OCI-LY1 (cell line): Measurements from ENCODE around the gene AP2M1.

ENCODE experiments used
- H2AFZ ChIP-seq: fragments of 200-600 bp; sonication (generic), shearing (Covaris generic); 2 replicates; pipeline ENCODE4 v1.6.0; 2014; ENCODE audit warnings: antibody characterized with exemption, mild to moderate bottlenecking, low read length
- H3F3A ChIP-seq: fragments of 200-600 bp; sonication (generic), shearing (Covaris generic); 2 replicates; pipeline ENCODE4 v1.6.0; 2014; ENCODE audit warnings: mild to moderate bottlenecking, antibody characterized with exemption, low read length, moderate library complexity; ENCODE audit not compliant: insufficient read depth
- H3K27ac ChIP-seq: fragments of 200-600 bp; sonication (generic); 2 replicates; pipeline ENCODE4 v1.5.1; 2014; ENCODE audit warnings: low read length, mixed run types, mild to moderate bottlenecking, low read depth; ENCODE audit not compliant: poor library complexity, severe bottlenecking
- H3K27me3 ChIP-seq: fragments of 200-600 bp; sonication (generic); 2 replicates; pipeline ENCODE4 v1.6.0; 2014; ENCODE audit warnings: antibody characterized with exemption, mild to moderate bottlenecking, low read length, moderate library complexity; ENCODE audit not compliant: insufficient read depth
- H3K36me3 ChIP-seq: fragments of 200-600 bp; sonication (generic); 2 replicates; pipeline ENCODE4 v1.6.1; 2014; ENCODE audit warnings: mild to moderate bottlenecking, antibody characterized with exemption, low read length, moderate library complexity, mixed read lengths; ENCODE audit not compliant: insufficient read depth
- H3K4me1 ChIP-seq: fragments of 200-600 bp; sonication (generic); 2 replicates; pipeline ENCODE4 v1.5.1; 2014; ENCODE audit warnings: mild to moderate bottlenecking, low read length, moderate library complexity; ENCODE audit not compliant: insufficient read depth, severe bottlenecking
- H3K4me2 ChIP-seq: fragments of 200-600 bp; sonication (generic), shearing (Covaris generic); 2 replicates; pipeline ENCODE4 v1.6.1; 2014; ENCODE audit warnings: low read length
- H3K4me3 ChIP-seq: fragments of 200-600 bp; sonication (generic); 2 replicates; pipeline ENCODE4 v1.5.1; 2014; ENCODE audit warnings: low read length, low read depth, mild to moderate bottlenecking, mixed read lengths; ENCODE audit not compliant: poor library complexity, severe bottlenecking
- H3K79me2 ChIP-seq: fragments of 200-600 bp; shearing (Covaris generic); 2 replicates; pipeline ENCODE4 v1.6.1; 2016; ENCODE audit warnings: mixed run types, low read length, mixed read lengths; ENCODE audit not compliant: insufficient read depth
- H3K9ac ChIP-seq: fragments of 200-600 bp; sonication (generic), shearing (Covaris generic); 2 replicates; pipeline ENCODE4 v1.6.1; 2014; ENCODE audit warnings: mild to moderate bottlenecking, low read length, mixed read lengths
- H3K9me2 ChIP-seq: fragments of 200-600 bp; sonication (generic), shearing (Covaris generic); 2 replicates; pipeline ENCODE4 v1.6.1; 2014; ENCODE audit warnings: low read depth, mild to moderate bottlenecking, low read length, mixed read lengths
- H3K9me3 ChIP-seq: fragments of 200-600 bp; shearing (Covaris generic); 2 replicates; pipeline ENCODE4 v1.6.1; 2014; ENCODE audit warnings: low read length, mixed read lengths
- H4K20me1 ChIP-seq: fragments of 200-600 bp; sonication (generic), shearing (Covaris generic); 2 replicates; pipeline ENCODE4 v1.6.0; 2016; ENCODE audit warnings: mild to moderate bottlenecking, low read length; ENCODE audit not compliant: insufficient read depth
- EZH2 ChIP-seq: fragments of 200-600 bp; sonication (generic), shearing (Covaris generic); IDR thresholded peaks from 2 replicates; pipeline ENCODE4 v1.8.0; 2017; ENCODE audit warnings: borderline replicate concordance, mixed run types, mild to moderate bottlenecking, antibody characterized with exemption, low read length, moderate library complexity, mixed read lengths
- TF ChIP-seq, protein P1 (sequence below): fragments of 200-600 bp; sonication (generic), shearing (Covaris generic); IDR thresholded peaks from 2 replicates; pipeline ENCODE4 v1.5.1; 2017; ENCODE audit warnings: mild to moderate bottlenecking, antibody characterized with exemption, low read length, moderate library complexity, mixed read lengths

AP2M1 gene

DNA sequence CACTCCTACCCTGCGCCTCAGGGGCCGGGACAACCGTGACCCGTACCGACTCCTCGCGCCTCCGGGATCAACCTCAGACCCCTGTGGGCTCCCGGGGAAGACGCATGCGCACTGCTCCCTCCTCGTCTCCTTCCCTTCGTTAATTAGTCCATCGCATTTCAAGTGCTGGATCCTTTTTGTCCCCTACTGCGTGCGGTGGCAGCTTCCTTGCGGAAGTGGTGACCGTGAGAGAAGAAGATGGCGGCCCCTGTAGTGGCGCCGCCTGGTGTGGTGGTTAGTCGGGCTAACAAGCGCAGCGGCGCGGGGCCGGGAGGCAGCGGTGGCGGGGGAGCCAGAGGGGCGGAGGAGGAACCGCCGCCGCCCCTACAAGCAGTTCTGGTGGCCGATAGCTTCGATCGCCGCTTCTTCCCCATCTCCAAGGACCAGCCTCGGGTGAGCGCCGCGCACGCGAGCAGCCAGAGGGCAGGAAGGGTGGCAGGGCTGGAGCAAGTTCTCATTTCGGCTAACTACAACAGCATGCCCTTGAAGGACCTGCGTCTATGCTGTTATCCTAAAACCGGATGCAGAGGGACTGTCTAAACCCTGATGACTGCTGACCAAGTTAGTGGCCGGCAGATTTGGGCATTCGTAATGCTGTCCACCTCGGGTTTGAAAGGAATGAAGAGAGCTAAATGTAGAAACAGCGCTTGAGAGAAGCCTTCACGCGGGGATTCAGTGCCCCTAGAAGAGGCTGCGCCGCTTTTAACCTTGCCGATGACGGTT is 39.3 kb upstream of the AP2M1 start, which contains the start of gene EIF2B5:
Gene EIF2B5, plus strand, starts transcription at position 210 of the 762 bp plus-strand sequence. Its CDS starts 28 bp downstream, at position 238.
- peak within 1 kb of the TSS; percentile 82 for H3K4me2 ChIP-seq
- no peaks in the 10 kb centered on the region for H4K20me1 ChIP-seq
- no peaks in the 10 kb centered on the region for H3K9me2 ChIP-seq
- no peak for TF ChIP-seq EZH2
- TF ChIP-seq, protein P1, sequence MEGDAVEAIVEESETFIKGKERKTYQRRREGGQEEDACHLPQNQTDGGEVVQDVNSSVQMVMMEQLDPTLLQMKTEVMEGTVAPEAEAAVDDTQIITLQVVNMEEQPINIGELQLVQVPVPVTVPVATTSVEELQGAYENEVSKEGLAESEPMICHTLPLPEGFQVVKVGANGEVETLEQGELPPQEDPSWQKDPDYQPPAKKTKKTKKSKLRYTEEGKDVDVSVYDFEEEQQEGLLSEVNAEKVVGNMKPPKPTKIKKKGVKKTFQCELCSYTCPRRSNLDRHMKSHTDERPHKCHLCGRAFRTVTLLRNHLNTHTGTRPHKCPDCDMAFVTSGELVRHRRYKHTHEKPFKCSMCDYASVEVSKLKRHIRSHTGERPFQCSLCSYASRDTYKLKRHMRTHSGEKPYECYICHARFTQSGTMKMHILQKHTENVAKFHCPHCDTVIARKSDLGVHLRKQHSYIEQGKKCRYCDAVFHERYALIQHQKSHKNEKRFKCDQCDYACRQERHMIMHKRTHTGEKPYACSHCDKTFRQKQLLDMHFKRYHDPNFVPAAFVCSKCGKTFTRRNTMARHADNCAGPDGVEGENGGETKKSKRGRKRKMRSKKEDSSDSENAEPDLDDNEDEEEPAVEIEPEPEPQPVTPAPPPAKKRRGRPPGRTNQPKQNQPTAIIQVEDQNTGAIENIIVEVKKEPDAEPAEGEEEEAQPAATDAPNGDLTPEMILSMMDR: peak; percentile 56
- H3K36me3 ChIP-seq: peaks cover 23% of the 10 kb centered on the region
- peak within 1 kb of the TSS; percentile 77 for H3K27ac ChIP-seq
- no peaks in the 10 kb centered on the region for H3F3A ChIP-seq
- H3K27me3 ChIP-seq: no peaks in the 10 kb centered on the region
- H2AFZ ChIP-seq: peak within 1 kb of the TSS; percentile 14; the same call in 1 of the 2 replicates
- H3K79me2 ChIP-seq: peaks cover 23% of the 10 kb centered on the region
- peak within 1 kb of the TSS; percentile 83 for H3K9ac ChIP-seq
- no peaks in the 10 kb centered on the region for H3K9me3 ChIP-seq
- peak within 1 kb of the TSS; percentile 76 for H3K4me3 ChIP-seq
- peaks cover 27% of the 10 kb centered on the region for H3K4me1 ChIP-seq

GRCh38 chr3:184135911-184136260 is 38.8 kb upstream of the AP2M1 start:
- Histone ChIP-seq H3K36me3 (peaks cover 28% of the 10 kb centered on the region), H3K79me2 (peaks cover 23% of the 10 kb centered on the region), H3K27me3 (no peaks in the 10 kb centered on the region), H3K27ac (peak overlapping the region; percentile 77), H3K9ac (peak overlapping the region; percentile 83), H2AFZ (no peak overlapping the region), H3K9me2 (no peaks in the 10 kb centered on the region), H3F3A (no peaks in the 10 kb centered on the region), H3K9me3 (no peaks in the 10 kb centered on the region), H3K4me3 (peak overlapping the region; percentile 76), H3K4me2 (peak overlapping the region; percentile 82), H3K4me1 (peaks cover 27% of the 10 kb centered on the region), H4K20me1 (no peaks in the 10 kb centered on the region)
- TF ChIP-seq EZH2: no peak
- TF ChIP-seq, protein P1: no peak

GRCh38 chr3:184140436-184140835 is 34.2 kb upstream of the AP2M1 start:
- Histone ChIP-seq H3F3A (no peaks in the 10 kb centered on the region), H3K36me3 (peaks cover 74% of the 10 kb centered on the region), H4K20me1 (no peaks in the 10 kb centered on the region), H2AFZ (no peak overlapping the region), H3K4me3 (no peak overlapping the region), H3K9ac (no peak overlapping the region), H3K27ac (no peak overlapping the region), H3K9me3 (no peaks in the 10 kb centered on the region), H3K4me1 (peaks cover 14% of the 10 kb centered on the region), H3K79me2 (peaks cover 17% of the 10 kb centered on the region), H3K9me2 (no peaks in the 10 kb centered on the region), H3K27me3 (no peaks in the 10 kb centered on the region), H3K4me2 (no peak overlapping the region)
- TF ChIP-seq, protein P1: no peak
- no peak for TF ChIP-seq EZH2
